CD4-positive, alpha-beta T cell (primary cell): ENCODE measurements around the gene CD44. TPM values are rescaled to one million over a fixed set of nuclear protein-coding genes. Genes with fewer than 3 reads are reported as not detected.

ENCODE experiments used
- ATAC-seq: fragments of 200-7000 bp; cut with Tn5 transposase; one replicate; pipeline ENCODE4 v1.10.0; 2022; ENCODE audit warnings: mild to moderate bottlenecking; ENCODE audit not compliant: poor library complexity
- CTCF ChIA-PET: fragments of 350-600 bp; sonication (Branson Sonifier 250); formaldehyde crosslinking; loops from one replicate; lab custom pipeline; 2021; ENCODE audit warnings: antibody characterized with exemption, inconsistent platforms; lab: Charles Lee
- POLR2A ChIA-PET: fragments of 350-600 bp; sonication (Branson Sonifier 250); formaldehyde crosslinking; loops from one replicate; lab custom pipeline; 2021; ENCODE audit warnings: antibody characterized with exemption, inconsistent platforms; lab: Charles Lee
- DNase-seq, 14 experiments: peaks; one replicate each; pipeline ENCODE4 v3.0.0-alpha.2; 2013 to 2020; ENCODE audit warnings: mixed read lengths in 2 of 14
- H3K27ac ChIP-seq, 2 donors: one replicate each; pipeline versions ENCODE4 v1.5.1 to v1.7.0; 2013; ENCODE audit warnings: low read length in 2 of 2, low read depth in 1 of 2, mild to moderate bottlenecking in 1 of 2
- H3K27me3 ChIP-seq, 2 experiments: 1 replicate in 1 of 2; 2 replicates in 1 of 2; pipeline versions ENCODE4 v1.6.1 to v1.7.0; 2013; ENCODE audit warnings: low read length in 2 of 2, control low read depth in 1 of 2, mild to moderate bottlenecking in 1 of 2, moderate library complexity in 1 of 2; ENCODE audit not compliant: insufficient read depth in 2 of 2, control insufficient read depth in 1 of 2
- H3K36me3 ChIP-seq: one replicate; pipeline ENCODE4 v1.6.1; 2013; ENCODE audit warnings: low read length, control low read depth; ENCODE audit not compliant: insufficient read depth
- H3K4me1 ChIP-seq: one replicate; pipeline ENCODE4 v1.6.1; 2013; ENCODE audit warnings: low read length, control low read depth; ENCODE audit not compliant: insufficient read depth
- H3K4me3 ChIP-seq: one replicate; pipeline ENCODE4 v1.5.1; 2013; ENCODE audit warnings: mild to moderate bottlenecking, low read length, moderate library complexity
- H3K9me3 ChIP-seq, 2 experiments: 1 replicate in 1 of 2; 2 replicates in 1 of 2; pipeline versions ENCODE4 v1.6.1 to v1.7.0; 2013; ENCODE audit warnings: low read length in 2 of 2, mild to moderate bottlenecking in 2 of 2, control low read depth in 1 of 2, moderate library complexity in 1 of 2; ENCODE audit not compliant: control insufficient read depth in 1 of 2, insufficient read depth in 1 of 2
- H3K27ac Mint-ChIP-seq: one replicate; pipeline ENCODE4 v1.8.0; 2020; ENCODE audit warnings: mixed read lengths
- H3K27me3 Mint-ChIP-seq: one replicate; pipeline ENCODE4 v1.8.0; 2021; ENCODE audit warnings: mixed read lengths
- H3K36me3 Mint-ChIP-seq: one replicate; pipeline ENCODE4 v1.8.0; 2021; ENCODE audit warnings: low read depth, mixed read lengths
- H3K4me1 Mint-ChIP-seq: one replicate; pipeline ENCODE4 v1.8.0; 2021; ENCODE audit warnings: low read depth, mixed read lengths
- H3K4me3 Mint-ChIP-seq: one replicate; pipeline ENCODE4 v1.8.0; 2020; ENCODE audit warnings: mild to moderate bottlenecking, mixed read lengths
- H3K9me3 Mint-ChIP-seq: one replicate; pipeline ENCODE4 v1.8.0; 2020; ENCODE audit warnings: mixed read lengths
- CTCF ChIP-seq: fragments of 200-600 bp; IDR thresholded peaks from one replicate; pipeline ENCODE4 v1.8.0; 2022; ENCODE audit warnings: antibody characterized with exemption, mild to moderate bottlenecking
- intact Hi-C, 2 experiments: fragments of 100-400 bp; cut with DNase I in 1 of 2; cut with micrococcal nuclease in 1 of 2; formaldehyde crosslinking; loops; one replicate each; pipeline versions ENCODE4 v1.15.1 to v1.9.0; 2023 to 2025; cut with DNase I, micrococcal nuclease
- total RNA-seq, 174 experiments: library from RNA in 2 of 174; stranded (reverse) in 2 of 174; gene quantifications; one replicate each; pipeline ENCODE4 v1.2.3 and lab custom pipeline; 2021 to 2026

The CD44 gene
- total RNA-seq, 2 experiments from 2014 or later: 1,283 to 1,330 TPM

GRCh38 chr11:35214792-35215193, 75.8 kb downstream of the CD44 start:
- TF ChIP-seq CTCF: no peak
- H3K4me3 Mint-ChIP-seq: peak overlapping the region; percentile 62
- peak; percentile 22 for ATAC-seq
- Histone ChIP-seq H3K27ac (peak overlapping the region; percentile 14 to 52), H3K27me3 (no peaks in the 10 kb centered on the region), H3K9me3 (peaks cover 0 to 3% of the 10 kb centered on the region in 2 experiments), H3K4me1 (peaks cover 47% of the 10 kb centered on the region), H3K4me3 (no peak overlapping the region), H3K36me3 (peaks cover 94% of the 10 kb centered on the region)
- H3K4me1 Mint-ChIP-seq: peaks cover 96% of the 10 kb centered on the region
- peak in 4 of 14 experiments; percentile 47 to 72 (median 56) for DNase-seq
- intact Hi-C loops: loop anchor here in 1 of 2 experiments (5.0 to 10.0 kb wide), 2 partner anchors 37 to 90 kb away; no protein-coding TSS in a partner anchor
- H3K36me3 Mint-ChIP-seq: peaks cover 100% of the 10 kb centered on the region
- H3K9me3 Mint-ChIP-seq: peaks cover 6% of the 10 kb centered on the region
- ChIA-PET CTCF (interaction anchor here (0.6 kb wide), 1 partner anchor 9 kb away, joined by 3 read pairs; no protein-coding TSS in a partner anchor), POLR2A (interaction anchor here (0.5 to 1.1 kb wide), 3 partner anchors 16 to 71 kb away, joined by 3 to 6 read pairs (median 3); no protein-coding TSS in a partner anchor)
- no peaks in the 10 kb centered on the region for H3K27me3 Mint-ChIP-seq
- peak overlapping the region; percentile 95 for H3K27ac Mint-ChIP-seq

GRCh38 chr11:35215945-35216344, 77.0 kb downstream of the CD44 start:
- no peak overlapping the region for H3K4me3 ChIP-seq
- peaks cover 93% of the 10 kb centered on the region for H3K36me3 ChIP-seq
- H3K27me3 Mint-ChIP-seq: no peaks in the 10 kb centered on the region
- H3K27ac ChIP-seq: peak overlapping the region; percentile 50 to 59
- no peak for DNase-seq
- no peaks in the 10 kb centered on the region for H3K27me3 ChIP-seq
- peak overlapping the region; percentile 95 for H3K27ac Mint-ChIP-seq
- peak overlapping the region; percentile 17 for H3K4me3 Mint-ChIP-seq
- H3K4me1 Mint-ChIP-seq: peaks cover 90% of the 10 kb centered on the region
- no peaks in the 10 kb centered on the region for H3K9me3 ChIP-seq
- peaks cover 1% of the 10 kb centered on the region for H3K9me3 Mint-ChIP-seq
- CTCF ChIA-PET: no interaction called here
- no peak for TF ChIP-seq CTCF
- H3K4me1 ChIP-seq: peaks cover 47% of the 10 kb centered on the region
- H3K36me3 Mint-ChIP-seq: peaks cover 100% of the 10 kb centered on the region
- no peak for ATAC-seq
- intact Hi-C loops: loop anchor here in 1 of 2 experiments (2.0 to 10.0 kb wide), 5 partner anchors 15 to 89 kb away; no protein-coding TSS in a partner anchor
- POLR2A ChIA-PET: no interaction called here

- peaks cover 93% of the 10 kb centered on the region for H3K36me3 ChIP-seq
- intact Hi-C loops: loop anchor here in 1 of 2 experiments (2.0 to 10.0 kb wide), 5 partner anchors 16 to 88 kb away; no protein-coding TSS in a partner anchor
- H3K4me3 ChIP-seq: no peak overlapping the region
- ChIA-PET CTCF (no interaction called here), POLR2A (interaction anchor here (0.8 to 2.9 kb wide), 4 partner anchors 17 to 51 kb away, joined by 3 to 13 read pairs (median 4); no protein-coding TSS in a partner anchor)
- no peaks in the 10 kb centered on the region for H3K9me3 ChIP-seq
- peak overlapping the region; percentile 63 for H3K4me3 Mint-ChIP-seq
- H3K4me1 ChIP-seq: peaks cover 47% of the 10 kb centered on the region
- peak overlapping the region; percentile 50 to 59 for H3K27ac ChIP-seq
- no peaks in the 10 kb centered on the region for H3K9me3 Mint-ChIP-seq
- peaks cover 100% of the 10 kb centered on the region for H3K36me3 Mint-ChIP-seq
- ATAC-seq (peak; percentile 80), DNase-seq (peak in 11 of 14 experiments; percentile 22 to 87 (median 33))
- H3K4me1 Mint-ChIP-seq: peaks cover 81% of the 10 kb centered on the region
- H3K27me3 ChIP-seq: no peaks in the 10 kb centered on the region
- peak overlapping the region; percentile 95 for H3K27ac Mint-ChIP-seq
- no peak for TF ChIP-seq CTCF
- H3K27me3 Mint-ChIP-seq: no peaks in the 10 kb centered on the region
Measured at GRCh38 chr11:35216962-35217678, 78.1 kb downstream of the CD44 start.
